ENCODE data around the gene ARHGAP1. TPM values are rescaled to one million over a fixed set of nuclear protein-coding genes. Genes with fewer than 3 reads are reported as not detected.

ARHGAP1 gene
- total and polyA plus RNA-seq, 2 of the 13 experiments (the other 11 are each of a cell fraction or from before 2014, with no cell fraction given): 18.6 to 30.3 TPM

GRCh38 chr11:46719048-46719542 lies 18.7 kb upstream of the ARHGAP1 start, which contains the start of gene F2 (continued):
- TF ChIP-seq FOXK1 (CRISPR knock-in tag; IDR thresholded peaks at IDR 0.05; ENCODE audit: borderline replicate concordance, low read depth) (peak; percentile 73; the same call in 1 of the 2 replicates), ZUFSP (CRISPR knock-in tag; IDR thresholded peaks at IDR 0.05; ENCODE audit: borderline replicate concordance) (no peak), CREM (IDR thresholded peaks at IDR 0.05) (peak; percentile 62; the same call in 1 of the 2 replicates), CREM (CRISPR knock-in tag; IDR thresholded peaks at IDR 0.05) (no peak), ZNF720 (CRISPR knock-in tag; IDR thresholded peaks at IDR 0.05) (no peak), REPIN1 (CRISPR knock-in tag; IDR thresholded peaks at IDR 0.05; ENCODE audit: borderline replicate concordance, low read depth) (peak; percentile 77; the same call in 1 of the 2 replicates), NCOA2 (CRISPR knock-in tag; IDR thresholded peaks at IDR 0.05) (peak; percentile 93), PBX3 (CRISPR knock-in tag; IDR thresholded peaks at IDR 0.05; ENCODE audit: borderline replicate concordance) (no peak), CEBPG (CRISPR knock-in tag; IDR thresholded peaks at IDR 0.05) (peak; percentile 92), EEA1 (CRISPR knock-in tag; IDR thresholded peaks at IDR 0.05; ENCODE audit: borderline replicate concordance) (no peak; the same call in 1 of the 2 replicates), ZNF3 (CRISPR knock-in tag; IDR thresholded peaks at IDR 0.05) (no peak), ZNF260 (CRISPR knock-in tag; IDR thresholded peaks at IDR 0.05; ENCODE audit: borderline replicate concordance, low read depth) (no peak), MEIS1 (CRISPR knock-in tag; IDR thresholded peaks at IDR 0.05; ENCODE audit: borderline replicate concordance) (no peak; the same call in none of the 2 replicates), MATR3 (CRISPR knock-in tag; IDR thresholded peaks at IDR 0.05) (no peak), ASH2L (IDR thresholded peaks at IDR 0.05; ENCODE audit: insufficient read length, low read depth, low read length) (peak; percentile 11), GABPA (IDR thresholded peaks at IDR 0.05; ENCODE audit: low read depth, low read length) (no peak), GABPA (CRISPR knock-in tag; IDR thresholded peaks at IDR 0.05; ENCODE audit: low read depth) (peak; percentile 72), ZNF292 (CRISPR knock-in tag; IDR thresholded peaks at IDR 0.05; ENCODE audit: borderline replicate concordance, low read depth) (no peak), IRX3 (CRISPR knock-in tag; IDR thresholded peaks at IDR 0.05; ENCODE audit: borderline replicate concordance, low read depth) (peak; percentile 67; the same call in 1 of the 2 replicates), ZNF709 (CRISPR knock-in tag; IDR thresholded peaks at IDR 0.05) (no peak; the same call in 1 of the 2 replicates), ZNF337 (CRISPR knock-in tag; IDR thresholded peaks at IDR 0.05; ENCODE audit: borderline replicate concordance, low read depth) (no peak), ZNF7 (CRISPR knock-in tag; IDR thresholded peaks at IDR 0.05) (no peak), HOXA3 (CRISPR knock-in tag; IDR thresholded peaks at IDR 0.05) (peak; percentile 80), ARID2 (CRISPR knock-in tag; IDR thresholded peaks at IDR 0.05; ENCODE audit: borderline replicate concordance) (no peak), ZNF326 (CRISPR knock-in tag; IDR thresholded peaks at IDR 0.05; ENCODE audit: borderline replicate concordance) (no peak), GTF3A (CRISPR knock-in tag; conservative IDR thresholded peaks at IDR 0.05) (no peak), ZEB1 (IDR thresholded peaks at IDR 0.05; ENCODE audit: insufficient replicate concordance, low read depth) (no peak), ZNF10 (CRISPR knock-in tag; IDR thresholded peaks at IDR 0.05; ENCODE audit: borderline replicate concordance, low read depth) (no peak), CREB3 (CRISPR knock-in tag; IDR thresholded peaks at IDR 0.05) (no peak), ZBTB3 (CRISPR knock-in tag; IDR thresholded peaks at IDR 0.05; ENCODE audit: borderline replicate concordance, low read depth) (no peak)

Data from HepG2 (cell line).